ENCODE measurements around the gene VARS1. TPM values are rescaled to one million over a fixed set of nuclear protein-coding genes. Genes with fewer than 3 reads are reported as not detected.

VARS1 gene
- total and polyA plus RNA-seq, 2 donors (not counting 1 experiment from before 2014, with no cell fraction given) = 16.0 to 53.5 TPM

GRCh38 chr6:31836474-31837368 is 41.2 kb upstream of the VARS1 start:
- peak in 1 of 2 donors; percentile 65 for DNase-seq (ENCODE audit: low read depth in 2 of 2)
- Histone ChIP-seq H3K79me2 (ENCODE audit: control insufficient read depth, insufficient read depth, low read length) (peaks cover 42% of the 10 kb centered on the region), H3K9me3 (ENCODE audit: control insufficient read depth, insufficient read depth, low read depth, low read length) (no peaks in the 10 kb centered on the region), H3K4me3 (replicated peaks in 1 of 4; ENCODE audit: control extremely low read depth in 1 of 4, insufficient read depth in 1 of 4, low read depth in 3 of 4, low read length in 4 of 4) (peak overlapping the region; percentile 70 to 97 (median 74)), H3K9ac (ENCODE audit: insufficient read depth, low read length) (peak overlapping the region; percentile 51), H3K36me3 (ENCODE audit: control insufficient read depth, insufficient read depth, low read length) (peaks cover 18% of the 10 kb centered on the region), H3K4me1 (ENCODE audit: control insufficient read depth, extremely low read depth, insufficient read depth, low read length) (peaks cover 15% of the 10 kb centered on the region), H3K27ac (ENCODE audit: insufficient read depth, low read length) (peak overlapping the region; percentile 93), H3K4me2 (ENCODE audit: extremely low read depth, insufficient read depth, low read length) (peak overlapping the region; percentile 81), H2AFZ (ENCODE audit: low read length) (no peak overlapping the region), H4K20me1 (ENCODE audit: control insufficient read depth, extremely low read depth, insufficient read depth, low read length) (peaks cover 6% of the 10 kb centered on the region), H3K27me3 (ENCODE audit: control insufficient read depth, insufficient read depth, low read length) (no peaks in the 10 kb centered on the region)
- TF ChIP-seq CTCF (conservative IDR thresholded peaks at IDR 0.05 in 1 of 2, IDR thresholded peaks at IDR 0.05 in 1 of 2; ENCODE audit: low read depth in 1 of 2, low read length in 2 of 2) (peak in 1 of 2 donors; percentile 25), EZH2 (IDR thresholded peaks at IDR 0.05; ENCODE audit: low read length, missing control alignments) (no peak)

GRCh38 chr6:31836047-31836473 is 40.5 kb upstream of the VARS1 start:
- no peak for DNase-seq (ENCODE audit: low read depth in 2 of 2)
- Histone ChIP-seq H3K27ac (ENCODE audit: insufficient read depth, low read length) (peak overlapping the region; percentile 93), H3K9me3 (ENCODE audit: control insufficient read depth, insufficient read depth, low read depth, low read length) (no peaks in the 10 kb centered on the region), H3K36me3 (ENCODE audit: control insufficient read depth, insufficient read depth, low read length) (peaks cover 18% of the 10 kb centered on the region), H3K27me3 (ENCODE audit: control insufficient read depth, insufficient read depth, low read length) (no peaks in the 10 kb centered on the region), H4K20me1 (ENCODE audit: control insufficient read depth, extremely low read depth, insufficient read depth, low read length) (peaks cover 6% of the 10 kb centered on the region), H3K4me2 (ENCODE audit: extremely low read depth, insufficient read depth, low read length) (peak overlapping the region; percentile 81), H3K4me1 (ENCODE audit: control insufficient read depth, extremely low read depth, insufficient read depth, low read length) (peaks cover 15% of the 10 kb centered on the region), H3K4me3 (replicated peaks in 1 of 4; ENCODE audit: control extremely low read depth in 1 of 4, insufficient read depth in 1 of 4, low read depth in 3 of 4, low read length in 4 of 4) (peak overlapping the region; percentile 70 to 97 (median 74)), H3K79me2 (ENCODE audit: control insufficient read depth, insufficient read depth, low read length) (peaks cover 49% of the 10 kb centered on the region), H3K9ac (ENCODE audit: insufficient read depth, low read length) (peak overlapping the region; percentile 51), H2AFZ (ENCODE audit: low read length) (no peak overlapping the region)
- TF ChIP-seq EZH2 (IDR thresholded peaks at IDR 0.05; ENCODE audit: low read length, missing control alignments) (no peak), CTCF (conservative IDR thresholded peaks at IDR 0.05 in 1 of 2, IDR thresholded peaks at IDR 0.05 in 1 of 2; ENCODE audit: low read depth in 1 of 2, low read length in 2 of 2) (no peak)

- Histone ChIP-seq H3K9ac (ENCODE audit: insufficient read depth, low read length) (peak overlapping the region; percentile 80), H3K79me2 (ENCODE audit: control insufficient read depth, insufficient read depth, low read length) (peaks cover 63% of the 10 kb centered on the region), H3K27me3 (ENCODE audit: control insufficient read depth, insufficient read depth, low read length) (no peaks in the 10 kb centered on the region), H4K20me1 (ENCODE audit: control insufficient read depth, extremely low read depth, insufficient read depth, low read length) (peaks cover 6% of the 10 kb centered on the region), H3K4me3 (replicated peaks in 1 of 4; ENCODE audit: control extremely low read depth in 1 of 4, insufficient read depth in 1 of 4, low read depth in 3 of 4, low read length in 4 of 4) (peak overlapping the region; percentile 70 to 97 (median 74)), H2AFZ (ENCODE audit: low read length) (peak overlapping the region; percentile 52), H3K4me1 (ENCODE audit: control insufficient read depth, extremely low read depth, insufficient read depth, low read length) (peaks cover 15% of the 10 kb centered on the region), H3K9me3 (ENCODE audit: control insufficient read depth, insufficient read depth, low read depth, low read length) (no peaks in the 10 kb centered on the region), H3K36me3 (ENCODE audit: control insufficient read depth, insufficient read depth, low read length) (peaks cover 17% of the 10 kb centered on the region), H3K4me2 (ENCODE audit: extremely low read depth, insufficient read depth, low read length) (peak overlapping the region; percentile 81), H3K27ac (ENCODE audit: insufficient read depth, low read length) (peak overlapping the region; percentile 93)
- peak; percentile 79 to 89 for DNase-seq (ENCODE audit: low read depth in 2 of 2)
- TF ChIP-seq CTCF (conservative IDR thresholded peaks at IDR 0.05 in 1 of 2, IDR thresholded peaks at IDR 0.05 in 1 of 2; ENCODE audit: low read depth in 1 of 2, low read length in 2 of 2) = no peak
- TF ChIP-seq EZH2 (IDR thresholded peaks at IDR 0.05; ENCODE audit: low read length, missing control alignments) = no peak
Observed at GRCh38 chr6:31834367-31835250, 39.1 kb upstream of the VARS1 start.
